Measurements from ENCODE around the gene CUX1.
A peak's percentile ranks its signal among the peaks of the same experiment; 100 is the strongest.

CUX1 gene

DNA sequence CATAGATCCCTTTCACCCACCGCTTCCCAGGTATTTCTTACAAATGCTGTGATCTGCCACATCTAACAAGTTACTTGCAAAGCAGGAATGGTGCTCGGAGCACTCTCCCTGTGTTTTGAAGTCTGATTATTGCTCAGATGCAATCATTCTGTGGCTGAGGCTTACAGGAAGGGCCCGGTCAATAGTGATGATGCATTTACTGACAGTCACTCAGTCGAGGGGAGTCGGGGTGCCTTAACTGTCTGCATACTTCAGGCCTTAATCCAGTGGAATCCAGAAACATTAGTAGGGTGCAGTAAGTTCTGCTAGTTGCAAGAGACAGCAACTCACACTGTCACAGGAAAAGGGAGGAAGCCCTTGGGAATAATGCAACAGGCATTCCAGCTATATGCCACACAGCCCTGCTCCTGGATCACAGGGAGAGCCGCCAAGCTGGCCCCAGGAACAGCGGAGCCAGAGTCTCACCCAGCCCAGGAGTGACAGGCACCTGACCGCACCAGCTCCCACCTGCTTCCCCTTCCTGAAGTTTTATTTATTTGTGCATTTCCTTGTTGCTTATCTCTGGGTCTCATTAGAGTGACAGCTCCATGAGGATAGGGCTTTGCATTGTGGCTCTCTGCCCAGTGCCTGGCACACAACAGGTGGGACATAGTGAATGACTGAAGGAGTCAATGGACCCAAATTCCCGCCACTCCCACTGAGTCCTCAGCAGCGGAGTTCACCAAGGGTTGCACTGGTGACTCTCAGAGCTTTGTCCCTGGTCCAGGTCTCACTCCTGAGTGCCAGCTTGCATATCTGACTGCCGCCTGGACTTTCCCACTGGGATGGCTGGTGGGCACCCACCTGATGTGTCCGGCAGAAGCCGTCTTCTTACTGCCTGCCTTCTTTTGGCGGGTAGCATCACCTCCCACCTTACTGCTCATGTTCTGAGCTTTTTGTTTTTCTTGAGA, 256.8 kb downstream of the CUX1 start:
- no peaks in the 10 kb centered on the region for H3K36me3 Mint-ChIP-seq (ENCODE audit: insufficient read depth)
- no peaks in the 10 kb centered on the region for H3K27me3 Mint-ChIP-seq
- H3K9me3 Mint-ChIP-seq: no peaks in the 10 kb centered on the region
- no peak overlapping the region for H3K4me3 Mint-ChIP-seq
- no peak for DNase-seq
- H3K4me1 Mint-ChIP-seq (ENCODE audit: low read depth in 2 of 2): peaks cover 0 to 11% of the 10 kb centered on the region in 2 donors
- no peak for ATAC-seq (replicated peaks)
- H3K27ac Mint-ChIP-seq: no peak overlapping the region

DNA sequence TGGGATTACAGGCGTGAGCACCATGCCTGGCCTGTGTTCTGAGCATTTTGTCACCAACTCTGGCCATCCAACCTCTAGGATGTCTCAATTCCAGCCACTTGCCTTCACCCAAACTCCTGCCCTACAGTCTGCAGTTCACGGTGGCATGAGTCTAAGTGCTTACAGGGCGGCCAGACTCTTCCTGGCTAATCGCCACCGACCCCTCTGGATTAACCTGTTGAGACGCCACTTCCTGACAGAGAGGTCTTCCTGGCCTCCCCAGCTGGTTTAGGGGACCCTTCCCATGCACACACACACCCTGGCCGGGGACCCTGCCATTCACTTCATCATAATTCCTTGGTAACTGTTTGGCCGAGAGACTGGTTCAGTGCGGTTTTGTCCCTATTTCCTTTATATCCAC, 257.7 kb downstream of the CUX1 start:
- Mint-ChIP-seq H3K4me3 (no peak overlapping the region), H3K36me3 (ENCODE audit: insufficient read depth) (no peaks in the 10 kb centered on the region), H3K27ac (no peak overlapping the region), H3K27me3 (no peaks in the 10 kb centered on the region), H3K9me3 (no peaks in the 10 kb centered on the region), H3K4me1 (ENCODE audit: low read depth in 2 of 2) (peaks cover 0 to 11% of the 10 kb centered on the region in 2 donors)
- DNase-seq (no peak), ATAC-seq (replicated peaks) (no peak)

DNA sequence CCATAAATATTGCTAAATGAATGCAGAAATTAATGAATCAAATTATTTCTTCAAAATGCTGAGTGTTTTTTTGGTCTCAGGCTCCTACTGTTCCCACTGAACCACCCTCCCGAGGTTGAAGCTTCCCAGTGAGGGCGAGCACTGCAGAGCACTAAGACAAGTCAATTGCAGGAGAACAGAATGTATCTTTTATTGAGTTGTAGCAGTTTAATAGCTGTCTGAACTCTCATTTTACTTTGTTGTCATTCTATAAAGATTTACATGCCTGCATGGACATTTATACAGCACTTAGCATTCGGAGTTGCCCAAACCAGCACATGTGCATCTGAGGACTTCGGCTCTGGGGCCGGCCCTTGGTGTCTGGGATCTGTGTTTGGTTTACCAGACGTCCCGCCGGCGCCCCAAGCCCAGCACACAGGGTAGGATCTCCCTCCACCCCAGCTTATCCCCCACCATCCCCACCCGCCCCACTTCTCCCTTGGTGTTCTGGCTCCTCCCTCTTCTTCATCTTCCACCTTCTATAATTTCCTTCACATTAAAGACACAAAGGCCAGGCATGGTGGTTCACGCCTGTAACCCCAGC, 258.2 kb downstream of the CUX1 start:
- Mint-ChIP-seq H3K27me3 (no peaks in the 10 kb centered on the region), H3K27ac (no peak overlapping the region), H3K4me1 (ENCODE audit: low read depth in 2 of 2) (peaks cover 0 to 11% of the 10 kb centered on the region in 2 donors), H3K9me3 (peaks cover 0 to under 1% of the 10 kb centered on the region in 2 donors), H3K36me3 (ENCODE audit: insufficient read depth) (no peaks in the 10 kb centered on the region), H3K4me3 (no peak overlapping the region)
- DNase-seq: no peak
- no peak for ATAC-seq (replicated peaks)

DNA sequence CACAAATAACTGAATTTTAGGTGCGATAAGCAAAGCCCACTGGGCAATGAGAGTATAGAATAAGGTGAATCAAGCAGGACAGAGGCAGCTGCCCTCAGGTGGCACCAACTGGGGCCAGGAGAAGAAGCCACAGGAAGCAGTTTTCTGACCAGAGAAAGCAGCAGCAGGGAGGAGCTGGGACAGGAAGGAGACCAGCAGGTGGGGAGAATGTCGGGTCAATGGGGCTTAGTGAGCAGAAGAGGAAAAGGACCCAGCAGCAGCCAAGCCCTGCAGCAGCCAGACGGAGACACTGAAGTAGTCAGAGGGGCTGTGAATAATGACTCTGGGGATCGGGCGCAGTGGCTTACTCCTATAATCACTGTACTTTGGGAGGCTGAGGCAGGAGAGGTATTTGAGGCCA, 259.7 kb downstream of the CUX1 start:
- peaks cover 0 to 11% of the 10 kb centered on the region in 2 donors for H3K4me1 Mint-ChIP-seq (ENCODE audit: low read depth in 2 of 2)
- no peak for DNase-seq
- H3K27ac Mint-ChIP-seq: peak overlapping the region; percentile 84 to 85
- H3K27me3 Mint-ChIP-seq: no peaks in the 10 kb centered on the region
- no peak for ATAC-seq (replicated peaks)
- peaks cover 0 to 6% of the 10 kb centered on the region in 2 donors for H3K9me3 Mint-ChIP-seq
- no peak overlapping the region for H3K4me3 Mint-ChIP-seq
- H3K36me3 Mint-ChIP-seq (ENCODE audit: insufficient read depth): peaks cover 4% of the 10 kb centered on the region

DNA sequence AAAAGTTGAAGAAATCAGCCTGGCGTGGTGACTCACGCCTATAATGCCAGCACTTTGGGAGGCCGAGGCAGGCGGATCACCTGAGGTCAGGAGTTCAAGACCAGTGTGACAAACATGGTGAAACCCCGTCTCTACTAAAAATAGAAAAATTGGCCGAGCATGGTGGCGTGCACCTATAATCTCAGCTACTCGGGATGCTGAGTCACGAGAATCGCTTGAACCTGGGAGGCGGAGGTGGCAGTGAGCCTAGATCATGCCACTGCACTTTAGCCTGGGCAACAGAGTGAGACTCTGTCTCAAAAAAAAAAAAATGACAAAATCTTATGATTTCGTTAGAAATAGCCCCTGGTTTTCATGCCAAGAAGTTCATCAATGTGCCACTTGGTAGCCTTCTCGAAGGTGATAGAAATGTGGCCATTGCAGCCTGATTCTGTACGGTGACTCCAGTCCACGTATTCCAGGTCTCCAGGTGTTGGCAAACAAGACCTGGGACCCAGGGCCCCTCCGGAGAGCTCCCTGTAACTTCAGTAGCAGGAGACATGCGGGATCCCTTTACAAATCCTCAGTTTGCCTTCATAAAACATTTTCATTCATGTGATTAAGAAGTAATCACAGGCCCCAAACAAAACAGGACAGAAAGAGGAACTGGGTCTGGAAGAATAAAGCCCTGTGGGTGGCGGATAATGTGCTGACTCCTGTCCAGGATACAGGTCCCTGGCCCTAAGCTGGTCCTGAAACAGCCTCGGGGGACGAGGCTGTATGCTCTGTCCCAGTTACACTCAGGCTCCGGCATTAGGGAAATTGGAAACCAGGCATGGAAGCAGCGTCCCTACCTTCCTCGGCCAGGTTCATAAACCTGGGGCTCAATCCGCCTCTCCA, 262.0 kb downstream of the CUX1 start:
- H3K27me3 Mint-ChIP-seq: no peaks in the 10 kb centered on the region

DNA sequence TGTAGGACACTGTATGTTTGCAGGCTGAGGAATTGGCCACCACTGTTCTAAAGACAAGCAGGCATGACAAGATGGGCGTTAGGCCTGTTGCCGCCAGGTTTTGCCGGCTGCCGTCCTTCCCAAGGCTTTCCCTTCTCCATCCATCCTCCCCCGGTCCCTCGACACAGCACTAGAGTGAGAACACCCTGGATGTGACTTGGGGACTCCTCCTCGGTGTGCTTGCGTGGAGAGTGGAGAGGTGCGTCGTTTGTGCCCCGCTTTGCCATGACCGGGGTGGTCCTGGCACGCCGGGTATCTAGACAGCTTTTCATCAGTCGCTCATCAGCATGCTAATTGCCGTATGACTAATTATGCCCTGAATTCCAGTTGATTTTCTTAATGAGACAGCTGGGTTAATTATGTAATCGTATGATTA, 262.6 kb downstream of the CUX1 start:
- Mint-ChIP-seq H3K36me3 (ENCODE audit: insufficient read depth) (peaks cover 4% of the 10 kb centered on the region), H3K4me3 (no peak overlapping the region), H3K9me3 (peaks cover 0 to 6% of the 10 kb centered on the region in 2 donors), H3K27ac (no peak overlapping the region), H3K4me1 (ENCODE audit: low read depth in 2 of 2) (peaks cover 0 to 11% of the 10 kb centered on the region in 2 donors), H3K27me3 (no peaks in the 10 kb centered on the region)
- DNase-seq: no peak
- no peak for ATAC-seq (replicated peaks)

More for the DNA sequence above, 262.0 kb downstream of the CUX1 start:
- H3K9me3 Mint-ChIP-seq: peaks cover 0 to 6% of the 10 kb centered on the region in 2 donors
- no peak for DNase-seq
- no peak overlapping the region for H3K4me3 Mint-ChIP-seq
- ATAC-seq (replicated peaks): no peak
- peaks cover 0 to 11% of the 10 kb centered on the region in 2 donors for H3K4me1 Mint-ChIP-seq (ENCODE audit: low read depth in 2 of 2)
- peak overlapping the region in 1 of 2 donors; percentile 13 for H3K27ac Mint-ChIP-seq
- H3K36me3 Mint-ChIP-seq (ENCODE audit: insufficient read depth): peaks cover 4% of the 10 kb centered on the region

DNA sequence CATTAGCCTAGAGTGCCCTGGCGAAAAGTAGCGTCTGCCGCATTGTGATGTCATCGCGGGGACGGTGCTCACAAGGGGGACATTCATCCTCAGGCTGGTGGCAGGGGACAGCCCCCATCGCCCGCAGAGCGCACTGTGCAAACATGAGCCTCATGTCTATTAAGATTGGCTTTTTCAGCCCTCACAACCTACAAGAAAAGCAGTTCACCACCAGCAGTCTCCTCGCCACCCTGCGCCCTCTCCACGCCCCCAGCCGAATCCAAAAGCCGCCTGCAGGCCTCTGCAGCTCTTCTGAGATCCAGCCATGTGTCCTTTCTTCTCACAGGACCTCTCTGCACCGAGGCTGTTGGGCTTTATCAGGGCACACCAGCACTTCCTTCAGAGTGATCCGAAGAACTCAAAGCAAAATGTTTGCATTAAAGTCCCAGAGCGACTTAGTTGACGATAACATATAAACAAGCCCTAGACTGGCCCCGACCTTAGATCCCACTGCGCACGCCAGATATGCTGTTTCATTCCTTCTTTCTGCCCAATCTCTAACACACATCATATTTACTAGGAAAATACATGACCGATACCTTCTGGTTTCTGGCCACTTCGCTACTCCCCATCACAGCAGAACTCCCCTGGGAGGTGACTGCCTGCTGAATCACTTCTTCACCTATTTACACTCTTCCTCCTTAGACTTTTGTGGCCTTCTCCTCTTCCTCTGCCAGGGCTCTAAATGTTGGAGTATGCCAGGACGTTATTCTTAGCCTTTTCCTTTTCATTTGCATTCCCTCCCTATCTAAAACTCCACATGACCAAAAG, 263.2 kb downstream of the CUX1 start:
- ATAC-seq (replicated peaks): no peak
- H3K4me1 Mint-ChIP-seq (ENCODE audit: low read depth in 2 of 2): peaks cover 0 to 11% of the 10 kb centered on the region in 2 donors
- H3K27ac Mint-ChIP-seq: no peak overlapping the region
- H3K4me3 Mint-ChIP-seq: no peak overlapping the region
- no peaks in the 10 kb centered on the region for H3K27me3 Mint-ChIP-seq
- DNase-seq: no peak
- H3K9me3 Mint-ChIP-seq: peaks cover 0 to 6% of the 10 kb centered on the region in 2 donors
- peaks cover 4% of the 10 kb centered on the region for H3K36me3 Mint-ChIP-seq (ENCODE audit: insufficient read depth)

DNA sequence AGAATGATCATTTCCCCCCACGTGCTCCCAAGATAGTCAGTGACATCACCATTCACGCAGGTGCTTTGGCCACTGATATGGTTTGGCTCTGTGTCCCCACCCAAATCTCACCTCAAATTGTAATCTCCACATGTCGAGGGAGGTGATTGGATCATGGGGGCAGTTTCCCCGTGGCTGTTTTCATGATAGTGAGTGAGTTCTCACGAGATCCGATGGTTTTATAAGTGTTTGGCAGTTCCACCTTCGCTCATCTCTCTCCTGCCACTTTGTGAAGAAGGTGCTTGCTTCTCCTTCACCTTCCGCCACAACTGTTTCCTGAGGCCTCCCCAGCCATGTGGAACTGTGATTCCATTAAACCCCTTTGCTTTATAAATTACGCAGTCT, 263.8 kb downstream of the CUX1 start:
- H3K27ac Mint-ChIP-seq: no peak overlapping the region
- no peak overlapping the region for H3K4me3 Mint-ChIP-seq

DNA sequence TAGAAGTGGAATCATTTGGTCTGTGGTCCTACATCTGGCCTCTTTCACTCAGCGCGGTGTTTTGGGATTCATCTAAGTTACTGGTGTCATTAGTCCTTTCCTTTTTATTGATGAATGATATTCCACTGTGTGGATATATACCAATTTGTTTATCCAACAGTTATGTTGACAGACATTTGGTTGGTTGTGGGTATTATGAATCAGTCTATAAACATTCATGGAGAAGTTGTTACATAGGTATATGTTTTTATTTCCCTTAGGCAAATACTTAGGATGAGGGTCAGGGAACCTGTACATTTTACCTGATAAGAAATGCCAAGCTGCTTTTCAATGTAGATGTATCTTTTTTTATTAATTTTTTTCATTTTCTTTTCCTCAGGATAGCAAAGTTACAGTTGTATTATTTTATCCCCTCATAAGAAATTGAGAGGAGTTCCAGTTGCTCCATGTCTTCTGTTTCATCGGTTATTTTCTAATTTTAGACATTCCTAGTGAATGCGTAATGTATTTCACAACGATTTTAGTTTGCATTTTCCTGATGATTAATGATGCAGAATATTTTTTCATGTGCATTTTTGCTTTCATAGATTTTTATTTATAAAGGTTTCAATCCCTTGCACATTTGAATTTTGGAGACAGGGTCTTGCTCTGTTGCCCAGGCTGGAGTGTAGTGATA, 265.4 kb downstream of the CUX1 start:
- DNase-seq (no peak), ATAC-seq (replicated peaks) (no peak)
- Mint-ChIP-seq H3K27me3 (no peaks in the 10 kb centered on the region), H3K27ac (peak overlapping the region in 1 of 2 donors; percentile 33), H3K4me3 (no peak overlapping the region), H3K9me3 (peaks cover 0 to 6% of the 10 kb centered on the region in 2 donors), H3K36me3 (ENCODE audit: insufficient read depth) (peaks cover 4% of the 10 kb centered on the region), H3K4me1 (ENCODE audit: low read depth in 2 of 2) (no peaks in the 10 kb centered on the region)

More for the DNA sequence above, 263.8 kb downstream of the CUX1 start:
- Mint-ChIP-seq H3K27me3 (no peaks in the 10 kb centered on the region), H3K9me3 (peaks cover 0 to 6% of the 10 kb centered on the region in 2 donors), H3K4me1 (ENCODE audit: low read depth in 2 of 2) (peaks cover 0 to 7% of the 10 kb centered on the region in 2 donors), H3K36me3 (ENCODE audit: insufficient read depth) (peaks cover 4% of the 10 kb centered on the region)
- DNase-seq (no peak), ATAC-seq (replicated peaks) (no peak)

DNA sequence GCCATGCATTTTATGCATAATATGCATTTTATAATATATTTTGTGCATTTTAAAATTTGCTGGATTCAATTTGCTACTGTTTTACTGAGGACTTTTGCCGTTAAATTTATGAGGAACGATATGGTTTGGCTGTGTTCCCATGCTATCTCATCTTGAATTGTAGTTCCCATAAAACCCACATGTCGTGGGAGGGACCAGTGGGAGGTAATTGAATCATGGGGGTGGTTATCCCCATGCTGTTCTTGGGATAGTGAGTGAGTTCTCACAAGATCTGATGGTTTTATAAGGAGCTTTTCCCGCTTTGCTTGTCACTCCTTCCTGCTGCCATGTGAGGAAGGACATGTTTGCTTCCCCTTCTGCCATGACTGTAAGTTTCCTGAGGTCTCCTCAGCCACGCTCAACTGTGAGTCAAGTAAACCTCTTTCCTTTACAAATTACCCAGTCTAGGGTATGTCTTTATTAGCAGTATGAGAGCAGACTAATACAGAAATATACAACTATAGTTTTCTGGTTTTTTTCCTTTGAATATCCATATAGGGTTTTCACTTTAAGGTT, 267.9 kb downstream of the CUX1 start:
- Mint-ChIP-seq H3K9me3 (peaks cover 3 to 6% of the 10 kb centered on the region in 2 donors), H3K36me3 (ENCODE audit: insufficient read depth) (peaks cover 6% of the 10 kb centered on the region), H3K27ac (no peak overlapping the region), H3K4me1 (ENCODE audit: low read depth in 2 of 2) (peaks cover 0 to 11% of the 10 kb centered on the region in 2 donors), H3K4me3 (no peak overlapping the region), H3K27me3 (no peaks in the 10 kb centered on the region)
- no peak for ATAC-seq (replicated peaks)
- no peak for DNase-seq

DNA sequence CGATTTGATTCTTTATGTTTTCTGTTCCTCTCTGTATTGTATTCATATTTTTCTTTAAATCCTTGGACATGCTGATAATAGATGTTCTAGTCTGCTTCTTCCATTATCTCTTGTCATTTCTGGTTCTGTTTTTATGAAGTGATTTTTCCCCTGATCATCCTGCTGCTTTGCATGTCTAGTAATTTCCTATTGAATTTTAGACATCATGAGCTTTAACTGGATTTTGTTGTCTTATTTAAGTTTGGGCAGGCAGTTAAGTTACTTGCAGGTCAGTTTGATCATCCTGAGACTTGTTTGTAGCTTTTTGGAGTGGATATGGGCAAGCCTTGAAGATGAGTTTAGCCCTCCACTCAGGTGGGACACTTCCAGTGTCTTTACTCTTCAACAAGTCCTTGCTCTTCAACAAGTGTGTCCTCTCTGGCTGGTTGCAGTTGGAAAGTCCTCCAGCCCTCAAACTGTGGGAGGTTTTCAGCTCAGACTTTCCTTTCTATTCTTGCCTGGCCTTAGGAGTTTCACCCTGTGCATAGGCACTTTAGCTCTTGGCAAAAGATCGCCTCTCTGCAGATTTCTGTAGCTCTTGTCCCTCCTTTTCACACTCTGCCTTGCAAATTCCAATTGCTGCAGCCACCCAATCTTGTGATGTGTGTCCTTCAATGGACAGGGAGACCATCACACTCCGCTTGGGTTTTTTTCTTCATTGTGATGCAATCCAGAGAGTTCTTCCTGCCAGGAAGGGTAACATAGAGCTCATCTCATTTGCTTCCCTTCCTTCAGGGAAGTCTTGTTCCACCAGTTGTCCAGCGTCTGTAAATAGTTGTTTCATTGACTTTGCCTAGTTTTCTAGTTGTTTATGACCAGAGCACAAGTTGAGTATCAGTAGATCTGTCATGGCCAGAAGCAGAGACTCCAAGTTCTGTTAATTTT, 272.0 kb downstream of the CUX1 start:
- peaks cover 9% of the 10 kb centered on the region for H3K36me3 Mint-ChIP-seq (ENCODE audit: insufficient read depth)
- H3K27me3 Mint-ChIP-seq: no peaks in the 10 kb centered on the region
- no peak for ATAC-seq (replicated peaks)
- H3K4me1 Mint-ChIP-seq (ENCODE audit: low read depth in 2 of 2): peaks cover 3 to 22% of the 10 kb centered on the region in 2 donors
- peaks cover 0 to 3% of the 10 kb centered on the region in 2 donors for H3K9me3 Mint-ChIP-seq
- no peak for DNase-seq
- H3K4me3 Mint-ChIP-seq: no peak overlapping the region
- H3K27ac Mint-ChIP-seq: no peak overlapping the region

Data from effector memory CD8-positive, alpha-beta T cell (primary cell).